ENCODE results near the gene DNAJC13. TPM values are rescaled to one million over a fixed set of nuclear protein-coding genes. Genes with fewer than 3 reads are reported as not detected.

Gene DNAJC13
- total and polyA plus RNA-seq, 2 of the 8 experiments (the other 6 are each of a cell fraction or from before 2014, with no cell fraction given): 7.9 to 28.8 TPM

DNA sequence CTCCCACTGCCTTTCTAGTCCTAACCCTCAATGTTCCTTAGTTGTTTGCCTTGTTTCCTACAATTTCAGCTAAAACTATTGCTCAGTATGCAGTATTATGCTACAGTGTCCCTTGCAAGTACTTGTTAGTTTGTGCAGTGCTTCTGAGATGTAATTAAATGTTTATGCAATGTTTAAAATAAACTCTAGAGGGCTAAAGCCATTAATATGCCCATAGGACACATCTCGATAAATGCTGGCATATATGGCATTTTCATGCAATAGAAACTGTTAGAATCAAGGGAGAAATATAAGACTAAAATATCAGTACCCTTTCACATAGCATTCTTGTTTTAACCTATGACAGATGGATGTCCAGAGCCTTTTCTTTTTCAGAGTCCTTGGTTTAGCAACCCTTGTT, 120.0 kb downstream of the DNAJC13 start:
- no peak overlapping the region for H3K14ac ChIP-seq (ENCODE audit: insufficient read length)
- H2BK20ac ChIP-seq (ENCODE audit: low read length): no peak overlapping the region
- H2AFZ ChIP-seq (ENCODE audit: low read length): no peak overlapping the region
- no peak overlapping the region for H2BK15ac ChIP-seq (ENCODE audit: low read length)
- no peaks in the 10 kb centered on the region for H3K27me3 ChIP-seq (replicated peaks in 1 of 4; ENCODE audit: control insufficient read depth in 3 of 4, extremely low read depth in 1 of 4, insufficient read depth in 3 of 4, low read length in 3 of 4)
- no peak overlapping the region for H3K27ac ChIP-seq (ENCODE audit: low read depth, low read length)
- FAIRE-seq (no peak), DNase-seq (ENCODE audit: low read depth in 1 of 2, low spot score in 2 of 2) (no peak)
- no peak overlapping the region for H2AK5ac ChIP-seq (ENCODE audit: low read depth, low read length)
- ChIA-PET CTCF (ENCODE audit: partially characterized antibody) (interaction anchor here (0.5 to 8.7 kb wide), 14 partner anchors 12 to 1780 kb away, joined by 3 to 163 read pairs (median 4); no protein-coding TSS in a partner anchor), POLR2A (ENCODE audit: partially characterized antibody) (no interaction called here)
- WGBS, 2 experiments (ENCODE audit: extremely low coverage in 1 of 2, insufficient coverage in 1 of 2, insufficient read length in 1 of 2, insufficient replicate concordance in 2 of 2, low coverage in 1 of 2, low lambda C conversion rate in 2 of 2, missing lambda C conversion rate in 1 of 2): 78% methylated on average over 1 of the region's 1 CpG; no CpG with 5 or more reads in 1 of the 2 experiments
- no peak overlapping the region for H4K8ac ChIP-seq (ENCODE audit: extremely low read depth, insufficient read depth, low read length)
- H3K79me2 ChIP-seq (ENCODE audit: control insufficient read depth in 1 of 2, insufficient read depth in 2 of 2, low read length in 2 of 2): no peaks in the 10 kb centered on the region
- H4K20me1 ChIP-seq (replicated peaks in 1 of 2; ENCODE audit: control insufficient read depth in 1 of 2, insufficient read depth in 2 of 2, low read length in 2 of 2): peaks cover 0 to 2% of the 10 kb centered on the region in 2 experiments
- H3K23me2 ChIP-seq (ENCODE audit: low read depth, low read length): no peaks in the 10 kb centered on the region
- no peak overlapping the region for H3K4me3 ChIP-seq (ENCODE audit: extremely low read depth in 1 of 4, insufficient read depth in 2 of 4, low read depth in 3 of 4, low read length in 4 of 4)
- H4K5ac ChIP-seq (ENCODE audit: insufficient read length, low read depth, low read length): no peak overlapping the region
- H3K23ac ChIP-seq (ENCODE audit: insufficient read length): no peak overlapping the region
- H3K79me1 ChIP-seq (ENCODE audit: low read depth, low read length): no peaks in the 10 kb centered on the region; the same call in 1 of the 2 replicates
- H2BK5ac ChIP-seq (ENCODE audit: low read depth, low read length): no peak overlapping the region
- no peak overlapping the region for H3K18ac ChIP-seq (ENCODE audit: extremely low read depth, low read length)
- peaks cover 0 to 21% (median 7%) of the 10 kb centered on the region in 4 experiments; a peak in 4 of 8 replicates for H3K36me3 ChIP-seq (ENCODE audit: control insufficient read depth in 2 of 4, insufficient read depth in 4 of 4, low read length in 3 of 4)
- H3K56ac ChIP-seq (replicated peaks; ENCODE audit: insufficient read length, low read depth, low read length): no peak overlapping the region
- H3K9ac ChIP-seq (replicated peaks in 1 of 4; ENCODE audit: extremely low read depth in 1 of 4, low read depth in 3 of 4, low read length in 3 of 4): no peak overlapping the region
- H4K91ac ChIP-seq (replicated peaks; ENCODE audit: insufficient read length, low read length): no peak overlapping the region
- H2BK120ac ChIP-seq (replicated peaks; ENCODE audit: low read depth, low read length): no peak overlapping the region
- H3K4me2 ChIP-seq (ENCODE audit: insufficient read depth in 1 of 2, low read depth in 2 of 2, low read length in 2 of 2): no peak overlapping the region
- H3K4me1 ChIP-seq (replicated peaks in 1 of 4; ENCODE audit: control insufficient read depth in 3 of 4, insufficient read depth in 4 of 4, low read length in 3 of 4): no peaks in the 10 kb centered on the region
- no peaks in the 10 kb centered on the region for H3K9me3 ChIP-seq (ENCODE audit: insufficient read depth in 2 of 2, low read depth in 1 of 2, low read length in 1 of 2)
- no peak overlapping the region for H3K4ac ChIP-seq (replicated peaks; ENCODE audit: insufficient read length, low read depth, low read length)
- no peak overlapping the region for H2BK12ac ChIP-seq (ENCODE audit: low read depth, low read length)
- TF ChIP-seq GABPA (IDR thresholded peaks at IDR 0.05; ENCODE audit: borderline replicate concordance, insufficient read depth, low read length): no peak
- TF ChIP-seq SP4 (IDR thresholded peaks at IDR 0.05; ENCODE audit: low read length): no peak
- TF ChIP-seq BCL11A (IDR thresholded peaks at IDR 0.05; ENCODE audit: low read depth in 2 of 2, low read length in 2 of 2): no peak
- no peak for TF ChIP-seq CHD2 (IDR thresholded peaks at IDR 0.05; ENCODE audit: low read length)
- no peak for TF ChIP-seq JUND (IDR thresholded peaks at IDR 0.05; ENCODE audit: low read length)
- TF ChIP-seq SRF (IDR thresholded peaks at IDR 0.05; ENCODE audit: low read depth, low read length): no peak
- no peak for TF ChIP-seq GTF2F1 (IDR thresholded peaks at IDR 0.05; ENCODE audit: borderline replicate concordance, low read depth, low read length)
- TF ChIP-seq CBX5 (IDR thresholded peaks at IDR 0.05; ENCODE audit: low read depth, low read length): no peak
- TF ChIP-seq CBX8 (IDR thresholded peaks at IDR 0.05; ENCODE audit: borderline replicate concordance, low read depth, low read length): no peak
- TF ChIP-seq RXRA (IDR thresholded peaks at IDR 0.05; ENCODE audit: insufficient read depth, low read depth, low read length): no peak
- TF ChIP-seq TBP (IDR thresholded peaks at IDR 0.05; ENCODE audit: low read depth, low read length): no peak
- TF ChIP-seq SIRT6 (IDR thresholded peaks at IDR 0.05; ENCODE audit: low read length): no peak
- TF ChIP-seq, protein P1, sequence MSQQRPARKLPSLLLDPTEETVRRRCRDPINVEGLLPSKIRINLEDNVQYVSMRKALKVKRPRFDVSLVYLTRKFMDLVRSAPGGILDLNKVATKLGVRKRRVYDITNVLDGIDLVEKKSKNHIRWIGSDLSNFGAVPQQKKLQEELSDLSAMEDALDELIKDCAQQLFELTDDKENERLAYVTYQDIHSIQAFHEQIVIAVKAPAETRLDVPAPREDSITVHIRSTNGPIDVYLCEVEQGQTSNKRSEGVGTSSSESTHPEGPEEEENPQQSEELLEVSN (IDR thresholded peaks at IDR 0.05): no peak
- no peak for TF ChIP-seq EGR1 (IDR thresholded peaks at IDR 0.05; ENCODE audit: borderline replicate concordance, low read depth, low read length)
- no peak for TF ChIP-seq SAP30 (IDR thresholded peaks at IDR 0.05; ENCODE audit: insufficient read depth, insufficient replicate concordance, low read length)
